Measurements from ENCODE around the gene CADPS.

The CADPS gene

GRCh38 chr3:62705721-62706120, 169.5 kb downstream of the CADPS start:
- Histone ChIP-seq H3K9me3 (no peaks in the 10 kb centered on the region), H3K4me1 (peaks cover 14% of the 10 kb centered on the region), H3K27ac (no peak overlapping the region), H3K36me3 (no peaks in the 10 kb centered on the region), H4K20me1 (no peaks in the 10 kb centered on the region), H3K4me3 (no peak overlapping the region), H3K9ac (no peak overlapping the region), H3K4me2 (no peak overlapping the region), H3K27me3 (no peaks in the 10 kb centered on the region)
- no peak for TF ChIP-seq Cebpa-rat (IDR thresholded peaks at IDR 0.05)

DNA sequence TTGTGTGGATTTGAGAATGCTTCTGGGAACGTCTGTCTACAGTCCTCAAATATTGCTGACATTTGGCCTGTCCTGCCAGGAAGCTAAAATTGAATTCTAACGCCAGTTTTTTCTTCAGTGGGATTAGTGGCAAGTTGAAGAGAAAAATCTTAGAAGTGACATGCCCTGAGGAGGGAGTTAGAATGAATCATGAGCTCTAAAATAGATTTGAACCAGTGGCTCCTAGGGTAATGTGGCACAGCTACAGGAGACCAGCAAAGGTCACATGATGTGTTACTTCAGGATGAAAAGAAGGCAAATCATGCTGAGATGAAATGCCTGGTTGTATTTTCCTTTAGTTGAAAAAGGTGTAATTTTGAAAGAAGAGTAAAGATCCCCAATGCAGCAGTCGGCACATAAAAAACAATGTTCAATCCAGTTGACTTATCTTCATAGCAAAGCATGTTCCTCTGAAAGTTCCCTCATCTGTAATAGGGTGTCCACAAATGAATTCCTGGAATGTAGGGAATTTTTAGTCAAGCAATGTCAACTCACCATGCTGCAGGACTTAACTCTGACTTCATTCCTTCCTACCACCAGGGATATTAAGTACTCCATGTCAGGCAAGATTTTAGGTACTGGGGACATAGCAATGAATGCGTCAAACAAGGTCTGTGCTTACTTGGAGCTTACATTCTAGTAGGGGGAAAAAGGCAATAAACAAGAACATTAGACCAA, 171.6 kb downstream of the CADPS start:
- H3K4me2 ChIP-seq, result no peak overlapping the region
- H4K20me1 ChIP-seq, result no peaks in the 10 kb centered on the region
- no peak overlapping the region for H3K9ac ChIP-seq
- no peaks in the 10 kb centered on the region for H3K36me3 ChIP-seq
- no peaks in the 10 kb centered on the region for H3K27me3 ChIP-seq
- no peaks in the 10 kb centered on the region for H3K9me3 ChIP-seq
- no peak overlapping the region for H3K27ac ChIP-seq
- H3K4me3 ChIP-seq, result no peak overlapping the region
- no peak for TF ChIP-seq Cebpa-rat (IDR thresholded peaks at IDR 0.05)
- H3K4me1 ChIP-seq, result peaks cover 4% of the 10 kb centered on the region

- no peak overlapping the region for H3K27ac ChIP-seq
- H3K4me3 ChIP-seq, result no peak overlapping the region
- TF ChIP-seq Cebpa-rat (IDR thresholded peaks at IDR 0.05), result no peak
- no peak overlapping the region for H3K4me2 ChIP-seq
- no peaks in the 10 kb centered on the region for H3K4me1 ChIP-seq
- H4K20me1 ChIP-seq, result no peaks in the 10 kb centered on the region
- no peaks in the 10 kb centered on the region for H3K9me3 ChIP-seq
- no peaks in the 10 kb centered on the region for H3K36me3 ChIP-seq
- no peak overlapping the region for H3K9ac ChIP-seq
- no peaks in the 10 kb centered on the region for H3K27me3 ChIP-seq
These were observed 174.9 kb downstream of the CADPS start for GRCh38 chr3:62700357-62700756.

DNA sequence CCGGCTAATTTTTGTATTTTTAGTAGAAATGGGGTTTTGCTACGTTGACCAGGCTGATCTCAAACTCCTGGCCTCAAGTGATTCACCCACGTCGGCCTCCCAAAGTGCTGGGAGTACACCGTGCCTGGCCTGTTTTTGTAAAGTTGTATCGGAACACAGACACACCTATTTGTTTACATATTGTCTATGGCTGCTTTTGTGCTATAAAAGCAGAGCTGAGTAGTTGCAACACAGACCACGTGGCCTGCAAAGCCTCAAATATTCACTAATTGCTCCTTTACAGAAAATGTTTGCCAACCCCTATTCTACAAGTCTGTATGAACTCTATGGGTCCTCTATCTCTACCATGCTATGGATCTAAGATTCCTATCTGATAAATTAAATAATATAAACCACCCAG, 175.5 kb downstream of the CADPS start:
- Histone ChIP-seq H3K9ac (no peak overlapping the region), H3K9me3 (no peaks in the 10 kb centered on the region), H3K4me3 (no peak overlapping the region), H3K27ac (no peak overlapping the region), H4K20me1 (no peaks in the 10 kb centered on the region), H3K4me1 (no peaks in the 10 kb centered on the region), H3K27me3 (no peaks in the 10 kb centered on the region), H3K36me3 (no peaks in the 10 kb centered on the region), H3K4me2 (no peak overlapping the region)
- TF ChIP-seq Cebpa-rat (IDR thresholded peaks at IDR 0.05), result no peak

DNA sequence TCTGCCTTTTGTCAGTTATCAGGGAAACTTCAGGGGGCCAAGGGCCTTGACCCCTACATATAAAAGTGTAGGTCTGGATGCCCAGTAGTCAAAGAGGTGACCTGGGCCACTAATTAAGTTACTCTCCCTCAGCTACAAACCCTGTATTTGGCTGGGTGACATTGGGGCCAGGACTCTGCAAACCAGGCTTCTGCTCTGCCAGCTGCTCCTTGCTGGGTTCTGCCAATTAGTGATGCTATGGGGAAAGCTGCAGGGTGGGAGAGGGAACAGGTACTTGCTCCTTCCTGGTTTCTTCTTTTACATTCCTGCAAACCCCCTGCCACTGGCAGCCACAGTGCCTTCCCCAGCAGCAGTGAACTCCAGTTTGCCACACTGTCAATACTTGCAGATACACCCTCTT, 179.2 kb downstream of the CADPS start:
- H3K36me3 ChIP-seq, result no peaks in the 10 kb centered on the region
- H3K9me3 ChIP-seq, result no peaks in the 10 kb centered on the region
- no peak overlapping the region for H3K4me3 ChIP-seq
- no peak for TF ChIP-seq Cebpa-rat (IDR thresholded peaks at IDR 0.05)
- H3K27ac ChIP-seq, result no peak overlapping the region
- no peaks in the 10 kb centered on the region for H4K20me1 ChIP-seq
- H3K4me2 ChIP-seq, result no peak overlapping the region
- peaks cover 13% of the 10 kb centered on the region for H3K4me1 ChIP-seq
- no peak overlapping the region for H3K9ac ChIP-seq
- H3K27me3 ChIP-seq, result no peaks in the 10 kb centered on the region

- Histone ChIP-seq H3K9me3 (no peaks in the 10 kb centered on the region), H4K20me1 (no peaks in the 10 kb centered on the region), H3K9ac (no peak overlapping the region), H3K27me3 (no peaks in the 10 kb centered on the region), H3K4me2 (no peak overlapping the region), H3K36me3 (no peaks in the 10 kb centered on the region), H3K4me1 (peaks cover 6% of the 10 kb centered on the region), H3K27ac (no peak overlapping the region), H3K4me3 (no peak overlapping the region)
- TF ChIP-seq Cebpa-rat (IDR thresholded peaks at IDR 0.05), result no peak
These were observed 186.4 kb downstream of the CADPS start for GRCh38 chr3:62688812-62689211.

DNA sequence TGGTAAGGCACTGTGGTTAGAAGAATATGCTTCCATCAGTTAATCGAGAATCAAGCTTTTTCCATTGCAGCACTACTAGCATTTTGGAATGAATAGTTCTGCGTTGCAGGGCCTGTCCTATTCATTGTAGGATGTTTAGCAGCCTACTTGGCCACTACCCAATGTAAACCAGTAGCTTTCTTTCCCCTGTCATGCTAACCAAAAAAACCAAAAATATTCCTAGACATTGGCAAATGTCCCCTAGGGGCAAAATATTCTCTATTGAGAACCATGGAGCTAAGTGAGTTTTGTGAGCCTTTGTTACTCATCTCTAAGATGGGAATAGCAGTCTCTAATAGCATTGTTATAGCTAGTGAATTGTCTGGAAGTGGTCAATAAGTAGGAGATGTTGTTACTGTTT, 187.2 kb downstream of the CADPS start:
- Histone ChIP-seq H3K4me1 (no peaks in the 10 kb centered on the region), H3K4me2 (no peak overlapping the region), H3K27ac (no peak overlapping the region), H3K4me3 (no peak overlapping the region), H3K36me3 (no peaks in the 10 kb centered on the region), H3K9ac (no peak overlapping the region), H3K9me3 (no peaks in the 10 kb centered on the region), H4K20me1 (no peaks in the 10 kb centered on the region), H3K27me3 (no peaks in the 10 kb centered on the region)
- no peak for TF ChIP-seq Cebpa-rat (IDR thresholded peaks at IDR 0.05)

GRCh38 chr3:62686503-62687294, 188.5 kb downstream of the CADPS start:
- no peak overlapping the region for H3K9ac ChIP-seq
- no peak overlapping the region for H3K4me3 ChIP-seq
- H3K4me2 ChIP-seq, result no peak overlapping the region
- H3K36me3 ChIP-seq, result no peaks in the 10 kb centered on the region
- no peak for TF ChIP-seq Cebpa-rat (IDR thresholded peaks at IDR 0.05)
- H3K9me3 ChIP-seq, result no peaks in the 10 kb centered on the region
- no peaks in the 10 kb centered on the region for H3K27me3 ChIP-seq
- H3K4me1 ChIP-seq, result no peaks in the 10 kb centered on the region
- H4K20me1 ChIP-seq, result no peaks in the 10 kb centered on the region
- H3K27ac ChIP-seq, result no peak overlapping the region

- H3K36me3 ChIP-seq, result no peaks in the 10 kb centered on the region
These were observed 192.4 kb downstream of the CADPS start for GRCh38 chr3:62682826-62683225.

DNA sequence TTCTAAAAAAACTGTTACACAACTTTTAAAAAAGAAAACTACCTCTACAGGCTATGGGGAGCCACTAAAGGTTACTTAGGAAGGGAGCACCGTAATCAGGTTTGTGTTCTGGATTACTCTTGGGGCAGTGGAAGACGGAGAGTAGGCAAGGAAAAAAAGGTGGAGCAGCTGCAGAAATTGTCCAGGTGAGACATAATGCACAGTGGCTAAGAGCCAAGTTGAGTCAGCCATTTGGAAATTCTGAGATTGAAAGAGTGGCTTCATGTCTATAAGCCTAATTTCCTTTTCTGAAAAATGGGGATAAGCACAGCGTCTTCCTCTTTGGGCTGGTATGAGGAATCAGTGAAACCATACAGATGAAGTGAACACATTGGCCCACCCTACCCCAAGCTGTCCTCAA, 195.2 kb downstream of the CADPS start:
- Histone ChIP-seq H3K4me3 (no peak overlapping the region), H3K9me3 (no peaks in the 10 kb centered on the region), H3K9ac (no peak overlapping the region), H4K20me1 (no peaks in the 10 kb centered on the region), H3K4me2 (no peak overlapping the region), H3K27me3 (no peaks in the 10 kb centered on the region), H3K4me1 (no peaks in the 10 kb centered on the region), H3K27ac (no peak overlapping the region), H3K36me3 (no peaks in the 10 kb centered on the region)
- no peak for TF ChIP-seq Cebpa-rat (IDR thresholded peaks at IDR 0.05)

More at GRCh38 chr3:62682826-62683225, 192.4 kb downstream of the CADPS start:
- H3K9ac ChIP-seq, result no peak overlapping the region
- H3K9me3 ChIP-seq, result no peaks in the 10 kb centered on the region
- no peak overlapping the region for H3K4me3 ChIP-seq
- no peaks in the 10 kb centered on the region for H3K27me3 ChIP-seq
- H4K20me1 ChIP-seq, result no peaks in the 10 kb centered on the region
- no peak for TF ChIP-seq Cebpa-rat (IDR thresholded peaks at IDR 0.05)
- no peaks in the 10 kb centered on the region for H3K4me1 ChIP-seq
- H3K4me2 ChIP-seq, result no peak overlapping the region
- H3K27ac ChIP-seq, result no peak overlapping the region
